Ishikawa (cell line): ENCODE results near the gene CBARP.

Experiments used
- CEBPB ChIP-seq: IDR thresholded peaks from 2 replicates; pipeline ENCODE4 v1.6.1; 2012
- CREB1 ChIP-seq: IDR thresholded peaks from 2 replicates; pipeline ENCODE4 v1.6.1; 2012; ENCODE audit warnings: low read depth
- NFIC ChIP-seq: IDR thresholded peaks from 2 replicates; pipeline ENCODE4 v1.6.1; 2012
- TAF1 ChIP-seq: IDR thresholded peaks from 2 replicates; pipeline ENCODE4 v1.6.1; 2012; ENCODE audit warnings: low read depth, mild to moderate bottlenecking
- TEAD4 ChIP-seq: IDR thresholded peaks from 2 replicates; pipeline ENCODE4 v1.6.1; 2012
- USF1 ChIP-seq: IDR thresholded peaks from 2 replicates; pipeline ENCODE4 v1.6.1; 2012

GRCh38 chr19:1283917-1284292 lies 46.1 kb upstream of the CBARP start:
- TF ChIP-seq TEAD4 = no peak
- TF ChIP-seq TAF1 = no peak
- TF ChIP-seq CEBPB = no peak
- TF ChIP-seq NFIC = no peak
- no peak for TF ChIP-seq CREB1
- TF ChIP-seq USF1 = no peak
